GM21360 (cell line): Measurements from ENCODE around the gene MCM3AP.
A peak's percentile ranks its signal among the peaks of the same experiment; 100 is the strongest.
"Not testable (repeated sequence)": the region's sequence is repeated elsewhere in the genome, so short reads cannot be mapped to it uniquely, and the experiment has no call there.

Source experiments
- ATAC-seq: cut with Tn5 transposase; IDR thresholded peaks from one replicate; pipeline ENCODE4 v1.9.1; 2021; ENCODE audit warnings: mild to moderate bottlenecking, moderate library complexity; ENCODE audit not compliant: unreplicated experiment

Gene MCM3AP

DNA sequence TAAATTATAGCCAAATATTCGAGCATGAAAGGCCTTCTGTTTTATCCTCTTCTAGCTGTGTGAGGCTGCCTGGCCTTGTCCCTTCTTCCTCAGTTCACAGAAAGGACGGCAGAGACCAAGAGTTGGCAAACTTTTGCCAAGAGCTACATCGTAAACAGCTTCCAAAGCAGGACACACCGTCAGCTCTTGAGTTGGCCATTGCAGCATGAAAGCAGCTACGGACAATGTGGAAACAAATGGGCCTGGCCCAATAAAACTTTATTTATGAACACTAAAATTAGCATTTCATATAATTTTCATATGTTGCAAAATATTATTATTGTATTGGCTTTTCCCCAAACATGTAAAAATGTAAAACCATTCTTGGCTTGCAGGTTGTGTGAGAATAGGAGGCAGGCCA is 27.5 kb upstream of the MCM3AP start:
- no peak for ATAC-seq

GRCh38 chr21:46311568-46311967 is 26.2 kb upstream of the MCM3AP start:
- no peak for ATAC-seq

GRCh38 chr21:46310260-46310659 is 24.8 kb upstream of the MCM3AP start:
- ATAC-seq: not testable (repeated sequence)

GRCh38 chr21:46308431-46308830 is 23.0 kb upstream of the MCM3AP start:
- no peak for ATAC-seq

DNA sequence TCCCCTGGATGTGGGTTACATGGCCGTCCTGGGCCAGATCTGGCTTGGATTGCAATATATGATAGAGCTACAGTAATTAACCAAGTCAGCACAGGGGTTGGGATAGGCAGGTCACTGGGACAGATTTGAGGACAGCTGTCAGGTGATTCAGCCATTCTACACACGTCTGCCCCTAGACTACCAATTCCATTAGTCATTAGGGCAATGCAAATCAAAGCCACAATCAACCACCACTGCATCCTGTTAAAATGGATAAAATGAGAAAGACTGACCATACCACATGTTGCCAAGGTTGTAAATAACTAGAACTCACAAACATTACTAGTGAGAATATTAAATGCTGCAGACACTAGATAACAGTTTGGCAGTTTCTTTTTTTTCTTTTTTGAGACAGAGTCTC is 22.2 kb upstream of the MCM3AP start:
- no peak for ATAC-seq

DNA sequence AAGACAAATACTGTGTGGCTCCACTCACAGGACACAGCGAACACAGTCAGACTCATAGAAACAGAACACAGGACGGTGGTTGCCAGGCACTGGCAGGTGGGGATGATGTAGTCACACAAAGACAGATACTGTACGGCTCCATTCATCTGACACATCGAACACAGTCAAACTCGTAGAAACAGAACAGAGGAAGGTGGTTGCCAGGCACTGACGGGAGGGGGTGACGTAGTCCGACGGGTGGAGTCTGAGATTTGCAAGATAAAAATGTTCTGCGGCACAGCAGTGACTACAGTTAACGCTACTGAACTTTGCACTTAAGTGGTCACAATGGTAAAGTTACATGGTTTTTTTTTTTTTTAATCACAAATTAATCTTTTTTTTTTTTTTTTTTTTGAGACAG is 19.5 kb upstream of the MCM3AP start:
- no peak for ATAC-seq

GRCh38 chr21:46304437-46304836 is 19.0 kb upstream of the MCM3AP start:
- no peak for ATAC-seq

GRCh38 chr21:46301759-46302158 is 16.3 kb upstream of the MCM3AP start:
- ATAC-seq: no peak

- no peak for ATAC-seq
These were observed 13.8 kb upstream of the MCM3AP start for GRCh38 chr21:46299167-46299566.

DNA sequence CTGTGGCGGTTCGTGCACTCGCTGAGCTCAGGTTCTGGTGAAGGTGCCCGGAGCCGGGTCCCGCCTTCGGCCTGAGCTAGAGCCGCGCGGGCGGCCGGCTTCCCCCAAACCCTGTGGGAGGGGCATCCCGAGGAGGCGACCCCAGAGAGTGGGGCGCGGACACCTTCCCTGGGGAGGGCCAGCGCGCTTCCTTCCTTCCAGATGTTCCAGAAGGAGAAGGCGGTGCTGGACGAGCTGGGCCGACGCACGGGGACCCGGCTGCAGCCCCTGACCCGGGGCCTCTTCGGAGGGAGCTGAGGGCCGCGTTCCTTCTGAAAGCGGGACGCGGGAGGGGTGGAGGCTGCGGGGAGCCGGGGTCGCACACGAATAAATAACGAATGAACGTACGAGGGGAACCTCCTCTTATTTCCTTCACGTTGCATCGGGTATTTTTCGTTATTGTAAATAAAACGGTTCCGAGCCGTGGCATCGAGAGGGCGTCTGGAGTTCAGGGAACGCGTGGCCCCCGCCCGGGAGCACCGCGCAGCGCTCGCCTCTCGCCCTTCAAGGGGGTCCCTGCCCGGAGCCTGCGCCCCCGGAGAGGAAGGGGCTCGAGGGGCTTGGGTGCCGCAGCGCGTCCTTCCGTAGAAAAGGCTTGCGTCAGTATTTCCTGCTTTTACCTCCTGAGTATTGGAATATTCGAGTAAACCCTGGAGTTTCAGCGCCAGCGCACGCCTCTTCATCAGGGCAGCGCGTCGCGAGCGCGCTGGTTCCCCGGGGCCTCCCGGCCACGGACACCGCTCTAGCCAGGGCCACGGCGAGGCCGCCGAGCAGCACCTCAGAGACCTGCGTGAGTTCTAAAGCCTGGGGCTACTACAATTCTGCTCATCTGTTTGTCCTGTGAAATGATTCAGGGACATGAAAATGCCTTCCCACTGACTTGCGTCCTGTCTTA is 12.2 kb upstream of the MCM3AP start:
- no peak for ATAC-seq

GRCh38 chr21:46295996-46296752 is 10.8 kb upstream of the MCM3AP start:
- no peak for ATAC-seq

GRCh38 chr21:46295177-46295770 is 9.9 kb upstream of the MCM3AP start:
- ATAC-seq: no peak

- ATAC-seq: no peak
These were observed 9.3 kb upstream of the MCM3AP start for GRCh38 chr21:46294647-46295176.

DNA sequence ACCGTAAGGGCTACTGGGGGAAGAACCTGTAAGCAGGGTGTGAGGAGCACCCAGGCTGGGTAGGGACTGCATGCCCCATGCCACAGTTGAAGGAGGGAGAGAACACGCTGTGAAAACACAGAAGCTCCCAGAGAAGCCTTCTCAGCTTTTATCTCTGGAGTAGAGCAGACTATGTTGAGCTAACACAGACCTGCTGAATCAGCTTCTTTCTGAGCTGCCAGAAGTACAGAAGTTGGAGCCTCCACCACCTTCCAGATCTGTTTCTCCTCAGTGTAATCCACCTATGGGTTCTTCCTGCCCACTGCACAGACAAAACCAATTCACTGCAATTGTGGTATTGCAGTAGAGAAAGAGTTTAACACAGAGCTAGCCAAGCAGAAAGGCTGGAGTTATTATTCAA is 6.2 kb upstream of the MCM3AP start:
- no peak for ATAC-seq

- no peak for ATAC-seq
These were observed 4.3 kb upstream of the MCM3AP start for GRCh38 chr21:46289655-46290179.

GRCh38 chr21:46287541-46287940 is 2.1 kb upstream of the MCM3AP start:
- no peak for ATAC-seq

GRCh38 chr21:46286648-46287002 is 1.2 kb upstream of the MCM3AP start:
- peak; percentile 20 for ATAC-seq

DNA sequence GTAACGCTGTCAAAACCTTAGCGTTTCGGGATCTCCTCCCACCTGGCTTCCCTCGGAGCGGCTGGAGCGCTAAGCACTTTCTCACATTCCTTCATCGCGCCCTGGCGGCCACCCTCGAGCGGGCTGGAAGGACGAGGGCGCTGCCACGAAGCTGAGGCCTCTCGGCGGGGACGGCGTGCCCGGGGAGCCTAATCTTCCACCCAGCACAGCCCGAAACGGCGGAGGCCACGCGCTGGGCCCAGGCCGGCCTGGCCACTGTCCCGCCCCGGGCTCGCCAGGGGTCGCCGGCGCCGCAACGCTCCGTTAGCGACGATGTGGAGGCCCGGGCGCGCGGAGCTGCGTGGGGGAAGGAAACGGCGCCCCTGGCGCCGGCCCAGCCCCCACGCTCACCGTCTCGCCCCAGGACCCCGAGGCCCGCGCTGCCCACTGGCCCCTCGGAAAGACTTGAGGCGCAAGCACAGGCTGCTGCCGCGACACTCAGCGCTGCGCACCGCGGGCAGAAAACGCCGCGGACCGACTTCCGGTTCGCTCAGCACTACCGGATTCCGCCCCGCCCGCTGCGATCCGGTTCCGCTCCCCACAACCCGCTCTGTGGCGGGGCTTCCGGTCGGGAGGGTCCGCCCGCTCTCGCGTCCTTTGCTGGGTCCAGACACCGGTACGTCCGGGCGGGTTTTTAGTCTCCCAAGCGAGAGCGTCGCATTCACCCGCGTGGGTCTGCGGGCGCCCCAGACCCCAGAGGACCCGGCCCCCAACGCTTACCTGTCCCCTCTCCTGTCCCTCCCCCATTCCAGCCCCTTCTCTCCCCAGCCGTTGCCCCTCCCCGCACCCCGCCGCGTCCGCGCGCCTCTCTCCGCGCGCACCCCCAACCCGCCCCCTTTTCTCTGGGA is 593 bp upstream of the MCM3AP start, which contains the start of gene YBEY:
TSS of gene YBEY (plus strand) at position 582 of the 887 bp plus-strand sequence. CDS start 572 bp downstream, outside the sequence.
- ATAC-seq: peak; percentile 75

DNA sequence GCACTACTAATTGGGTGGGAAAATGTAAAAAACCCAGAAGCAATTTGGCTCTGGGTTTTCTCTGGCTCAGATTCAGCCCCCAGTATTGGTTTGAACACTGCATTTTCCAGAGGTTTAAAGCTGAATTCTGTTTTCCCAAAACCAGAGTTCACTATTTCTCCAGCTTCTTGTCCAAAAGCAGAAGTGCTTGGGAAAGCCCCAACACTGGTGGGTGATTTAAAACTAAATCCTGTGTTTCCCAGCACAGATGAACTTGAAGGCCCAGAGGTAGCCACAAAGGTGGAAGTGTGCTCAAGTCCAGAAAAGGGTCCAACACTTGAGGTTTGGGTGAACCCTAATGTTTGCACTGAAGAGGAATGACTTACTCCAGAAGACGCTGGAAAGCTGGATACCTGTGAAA is 678 bp downstream of the MCM3AP start:
- ATAC-seq: no peak

- ATAC-seq: no peak
These were observed 1.2 kb downstream of the MCM3AP start for GRCh38 chr21:46284077-46284644.
